ENCODE results near the gene DCUN1D5.

Gene DCUN1D5

GRCh38 chr11:103091801-103092524, at the start of gene DCUN1D5:
DCUN1D5 (minus strand) TSS chr11:103092160; CDS start chr11:103091872, 288 bp downstream.
- peak; percentile 92 to 94 for DNase-seq (ENCODE audit: low read depth in 2 of 2)

GRCh38 chr11:103125462-103125861, 33.5 kb upstream of the DCUN1D5 start:
- no peak for DNase-seq (ENCODE audit: low read depth in 2 of 2)

GRCh38 chr11:103114836-103115235, 22.9 kb upstream of the DCUN1D5 start:
- no peak for DNase-seq (ENCODE audit: low read depth in 2 of 2)

GRCh38 chr11:103112364-103112763, 20.4 kb upstream of the DCUN1D5 start:
- no peak for DNase-seq (ENCODE audit: low read depth in 2 of 2)

GRCh38 chr11:103111400-103111799, 19.4 kb upstream of the DCUN1D5 start:
- no peak for DNase-seq (ENCODE audit: low read depth in 2 of 2)

GRCh38 chr11:103110391-103110790, 18.4 kb upstream of the DCUN1D5 start:
- no peak for DNase-seq (ENCODE audit: low read depth in 2 of 2)

- DNase-seq (ENCODE audit: low read depth in 2 of 2): no peak
Observed at GRCh38 chr11:103109818-103110388, 17.9 kb upstream of the DCUN1D5 start.

- DNase-seq (ENCODE audit: low read depth in 2 of 2): peak; percentile 76 to 81
Observed at GRCh38 chr11:103108933-103109817, 17.2 kb upstream of the DCUN1D5 start, which contains the start of gene DYNC2H1. DYNC2H1 (plus strand) TSS chr11:103109426; CDS start chr11:103109575, 149 bp downstream.

- DNase-seq (ENCODE audit: low read depth in 2 of 2): no peak
Observed at GRCh38 chr11:103097279-103097678, 5.3 kb upstream of the DCUN1D5 start.

- peak; percentile 31 to 37 for DNase-seq (ENCODE audit: low read depth in 2 of 2)
Observed at GRCh38 chr11:103091064-103091800, 728 bp downstream of the DCUN1D5 start.

- no peak for DNase-seq (ENCODE audit: low read depth in 2 of 2)
Observed at GRCh38 chr11:103086461-103086860, 5.5 kb downstream of the DCUN1D5 start.

GRCh38 chr11:103085758-103086365, 6.1 kb downstream of the DCUN1D5 start:
- DNase-seq (ENCODE audit: low read depth in 2 of 2): no peak

GRCh38 chr11:103079833-103080232, 12.1 kb downstream of the DCUN1D5 start:
- no peak for DNase-seq (ENCODE audit: low read depth in 2 of 2)

GRCh38 chr11:103078710-103079109, 13.2 kb downstream of the DCUN1D5 start:
- DNase-seq (ENCODE audit: low read depth in 2 of 2): no peak

GRCh38 chr11:103077554-103077953, 14.4 kb downstream of the DCUN1D5 start:
- no peak for DNase-seq (ENCODE audit: low read depth in 2 of 2)

GRCh38 chr11:103076361-103076760, 15.6 kb downstream of the DCUN1D5 start:
- no peak for DNase-seq (ENCODE audit: low read depth in 2 of 2)

GRCh38 chr11:103071008-103071407, 21.0 kb downstream of the DCUN1D5 start:
- no peak for DNase-seq (ENCODE audit: low read depth in 2 of 2)

GRCh38 chr11:103070142-103070541, 21.8 kb downstream of the DCUN1D5 start:
- no peak for DNase-seq (ENCODE audit: low read depth in 2 of 2)

- no peak for DNase-seq (ENCODE audit: low read depth in 2 of 2)
Observed at GRCh38 chr11:103069367-103069766, 22.6 kb downstream of the DCUN1D5 start.

GRCh38 chr11:103067118-103067517, 24.8 kb downstream of the DCUN1D5 start:
- no peak for DNase-seq (ENCODE audit: low read depth in 2 of 2)

- no peak for DNase-seq (ENCODE audit: low read depth in 2 of 2)
Observed at GRCh38 chr11:103061656-103062055, 30.3 kb downstream of the DCUN1D5 start.
